Measurements from ENCODE around the gene FER. TPM values are rescaled to one million over a fixed set of nuclear protein-coding genes. Genes with fewer than 3 reads are reported as not detected.

The FER gene
- polyA plus RNA-seq, 1 of the 3 experiments (the other 2 are of a cell fraction) = 1.8 TPM

DNA sequence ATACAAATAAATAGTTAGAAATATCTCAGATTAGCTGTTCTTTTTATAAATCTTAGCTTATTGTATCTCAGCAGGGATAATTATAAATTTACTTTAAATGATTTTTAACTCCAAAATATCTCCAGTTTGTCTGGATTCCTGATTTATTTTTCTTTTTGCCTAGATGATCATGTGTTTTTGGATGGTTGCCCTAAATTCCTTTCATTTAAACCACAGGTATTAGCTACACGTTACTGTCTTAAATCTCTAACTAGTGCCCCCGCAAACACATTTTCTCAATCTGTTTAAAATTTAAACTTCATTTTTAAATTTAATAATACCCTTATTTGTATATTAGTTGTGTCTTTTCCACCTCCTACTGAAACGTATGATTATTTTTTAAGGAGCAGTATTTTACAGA is 5.6 kb downstream of the FER start:
- Histone ChIP-seq H3K9me3 (no peaks in the 10 kb centered on the region), H3K79me2 (ENCODE audit: insufficient read depth) (peaks cover 73% of the 10 kb centered on the region), H3K36me3 (replicated peaks in 1 of 2; ENCODE audit: control insufficient read depth in 1 of 2, insufficient read depth in 2 of 2, low read length in 1 of 2) (peaks cover 0 to 3% of the 10 kb centered on the region in 2 experiments), H2AFZ (ENCODE audit: low read depth) (no peak overlapping the region; the same call in 1 of the 2 replicates), H3F3A (replicated peaks; ENCODE audit: insufficient read depth) (peaks cover 7% of the 10 kb centered on the region), H3K27ac (ENCODE audit: low read depth in 2 of 2, low read length in 1 of 2) (peak overlapping the region; percentile 28 to 50; a peak in 3 of 4 replicates), H3K9ac (peak overlapping the region; percentile 21; the same call in 1 of the 2 replicates), H4K20me1 (ENCODE audit: insufficient read depth) (no peaks in the 10 kb centered on the region), H3K4me2 (no peak overlapping the region), H3K27me3 (ENCODE audit: insufficient read depth) (no peaks in the 10 kb centered on the region), H3K4me3 (ENCODE audit: low read depth in 2 of 2, low read length in 1 of 2) (no peak overlapping the region), H3K9me2 (no peaks in the 10 kb centered on the region), H3K4me1 (ENCODE audit: control insufficient read depth in 1 of 2, insufficient read depth in 2 of 2, low read depth in 1 of 2, low read length in 1 of 2) (peaks cover 2 to 16% of the 10 kb centered on the region in 2 experiments; a peak in 3 of 4 replicates)
- ChIA-PET CTCF (no interaction called here), POLR2A (no interaction called here)
- no peak for DNase-seq
- TF ChIP-seq TEAD4 (IDR thresholded peaks at IDR 0.05; ENCODE audit: borderline replicate concordance, insufficient read depth) = no peak
- no peak for TF ChIP-seq TCF12 (IDR thresholded peaks at IDR 0.05)
- no peak for TF ChIP-seq ELF1 (IDR thresholded peaks at IDR 0.05)
- TF ChIP-seq FOXJ3 (CRISPR knock-in tag; IDR thresholded peaks at IDR 0.05) = no peak
- no peak for TF ChIP-seq RCOR1 (IDR thresholded peaks at IDR 0.05; ENCODE audit: low read length)
- TF ChIP-seq, protein P1, sequence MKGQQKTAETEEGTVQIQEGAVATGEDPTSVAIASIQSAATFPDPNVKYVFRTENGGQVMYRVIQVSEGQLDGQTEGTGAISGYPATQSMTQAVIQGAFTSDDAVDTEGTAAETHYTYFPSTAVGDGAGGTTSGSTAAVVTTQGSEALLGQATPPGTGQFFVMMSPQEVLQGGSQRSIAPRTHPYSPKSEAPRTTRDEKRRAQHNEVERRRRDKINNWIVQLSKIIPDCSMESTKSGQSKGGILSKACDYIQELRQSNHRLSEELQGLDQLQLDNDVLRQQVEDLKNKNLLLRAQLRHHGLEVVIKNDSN (IDR thresholded peaks at IDR 0.05; ENCODE audit: borderline replicate concordance, low read depth) = no peak
- TF ChIP-seq MXI1 (IDR thresholded peaks at IDR 0.05; ENCODE audit: low read depth, low read length) = no peak
- TF ChIP-seq, protein P2, sequence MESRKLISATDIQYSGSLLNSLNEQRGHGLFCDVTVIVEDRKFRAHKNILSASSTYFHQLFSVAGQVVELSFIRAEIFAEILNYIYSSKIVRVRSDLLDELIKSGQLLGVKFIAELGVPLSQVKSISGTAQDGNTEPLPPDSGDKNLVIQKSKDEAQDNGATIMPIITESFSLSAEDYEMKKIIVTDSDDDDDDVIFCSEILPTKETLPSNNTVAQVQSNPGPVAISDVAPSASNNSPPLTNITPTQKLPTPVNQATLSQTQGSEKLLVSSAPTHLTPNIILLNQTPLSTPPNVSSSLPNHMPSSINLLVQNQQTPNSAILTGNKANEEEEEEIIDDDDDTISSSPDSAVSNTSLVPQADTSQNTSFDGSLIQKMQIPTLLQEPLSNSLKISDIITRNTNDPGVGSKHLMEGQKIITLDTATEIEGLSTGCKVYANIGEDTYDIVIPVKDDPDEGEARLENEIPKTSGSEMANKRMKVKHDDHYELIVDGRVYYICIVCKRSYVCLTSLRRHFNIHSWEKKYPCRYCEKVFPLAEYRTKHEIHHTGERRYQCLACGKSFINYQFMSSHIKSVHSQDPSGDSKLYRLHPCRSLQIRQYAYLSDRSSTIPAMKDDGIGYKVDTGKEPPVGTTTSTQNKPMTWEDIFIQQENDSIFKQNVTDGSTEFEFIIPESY (IDR thresholded peaks at IDR 0.05; ENCODE audit: borderline replicate concordance, low read depth) = no peak
- WGBS (ENCODE audit: low lambda C conversion rate) = 63% methylated on average over 3 of the region's 3 CpGs

DNA sequence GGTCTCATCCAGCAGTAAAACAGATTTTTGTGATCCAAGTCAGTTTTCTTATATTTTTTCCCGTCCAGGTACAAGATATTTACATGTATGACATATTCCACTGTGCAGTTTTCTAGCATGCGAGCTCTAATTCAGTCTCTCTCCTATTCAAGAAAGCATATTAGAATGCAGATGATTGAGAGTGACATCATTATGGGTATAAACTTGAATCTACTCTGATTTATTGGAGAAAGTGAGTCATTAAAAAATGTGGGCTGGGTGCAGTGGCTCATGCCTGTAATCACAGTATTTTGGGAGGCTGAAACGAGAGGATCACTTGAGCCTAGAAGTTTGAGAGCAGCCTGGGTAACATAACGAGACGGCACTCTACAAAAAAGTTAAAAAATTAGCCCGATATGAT is 6.2 kb downstream of the FER start:
- Histone ChIP-seq H3K27ac (ENCODE audit: low read depth in 2 of 2, low read length in 1 of 2) (peak overlapping the region; percentile 28 to 50; a peak in 3 of 4 replicates), H3K9ac (peak overlapping the region; percentile 21; the same call in 1 of the 2 replicates), H3K36me3 (replicated peaks in 1 of 2; ENCODE audit: control insufficient read depth in 1 of 2, insufficient read depth in 2 of 2, low read length in 1 of 2) (peaks cover 0 to 4% of the 10 kb centered on the region in 2 experiments), H3K27me3 (ENCODE audit: insufficient read depth) (no peaks in the 10 kb centered on the region), H2AFZ (ENCODE audit: low read depth) (0 out of 2 replicates have a peak overlapping the region, but pooled peaks have one; percentile 4), H3K4me2 (no peak overlapping the region), H3K9me2 (no peaks in the 10 kb centered on the region), H3K79me2 (ENCODE audit: insufficient read depth) (peaks cover 79% of the 10 kb centered on the region), H3K9me3 (no peaks in the 10 kb centered on the region), H3K4me3 (ENCODE audit: low read depth in 2 of 2, low read length in 1 of 2) (no peak overlapping the region), H4K20me1 (ENCODE audit: insufficient read depth) (no peaks in the 10 kb centered on the region), H3F3A (replicated peaks; ENCODE audit: insufficient read depth) (peaks cover 7% of the 10 kb centered on the region), H3K4me1 (ENCODE audit: control insufficient read depth in 1 of 2, insufficient read depth in 2 of 2, low read depth in 1 of 2, low read length in 1 of 2) (peaks cover 2 to 16% of the 10 kb centered on the region in 2 experiments; a peak in 3 of 4 replicates)
- DNase-seq = no peak
- TF ChIP-seq SMC3 (IDR thresholded peaks at IDR 0.05; ENCODE audit: low read depth, low read length) = no peak
- TF ChIP-seq, protein P3, sequence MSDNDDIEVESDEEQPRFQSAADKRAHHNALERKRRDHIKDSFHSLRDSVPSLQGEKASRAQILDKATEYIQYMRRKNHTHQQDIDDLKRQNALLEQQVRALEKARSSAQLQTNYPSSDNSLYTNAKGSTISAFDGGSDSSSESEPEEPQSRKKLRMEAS (IDR thresholded peaks at IDR 0.05; ENCODE audit: low read depth) = 0 out of 2 replicates have a peak, but pooled peaks have one; percentile 28
- TF ChIP-seq, protein P4, sequence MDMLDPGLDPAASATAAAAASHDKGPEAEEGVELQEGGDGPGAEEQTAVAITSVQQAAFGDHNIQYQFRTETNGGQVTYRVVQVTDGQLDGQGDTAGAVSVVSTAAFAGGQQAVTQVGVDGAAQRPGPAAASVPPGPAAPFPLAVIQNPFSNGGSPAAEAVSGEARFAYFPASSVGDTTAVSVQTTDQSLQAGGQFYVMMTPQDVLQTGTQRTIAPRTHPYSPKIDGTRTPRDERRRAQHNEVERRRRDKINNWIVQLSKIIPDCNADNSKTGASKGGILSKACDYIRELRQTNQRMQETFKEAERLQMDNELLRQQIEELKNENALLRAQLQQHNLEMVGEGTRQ (IDR thresholded peaks at IDR 0.05; ENCODE audit: borderline replicate concordance, low read depth, low read length) = no peak
- TF ChIP-seq FOSL2 (IDR thresholded peaks at IDR 0.05; ENCODE audit: borderline replicate concordance, low read depth) = peak; percentile 63; the same call in 1 of the 2 replicates
- TF ChIP-seq, protein P5, sequence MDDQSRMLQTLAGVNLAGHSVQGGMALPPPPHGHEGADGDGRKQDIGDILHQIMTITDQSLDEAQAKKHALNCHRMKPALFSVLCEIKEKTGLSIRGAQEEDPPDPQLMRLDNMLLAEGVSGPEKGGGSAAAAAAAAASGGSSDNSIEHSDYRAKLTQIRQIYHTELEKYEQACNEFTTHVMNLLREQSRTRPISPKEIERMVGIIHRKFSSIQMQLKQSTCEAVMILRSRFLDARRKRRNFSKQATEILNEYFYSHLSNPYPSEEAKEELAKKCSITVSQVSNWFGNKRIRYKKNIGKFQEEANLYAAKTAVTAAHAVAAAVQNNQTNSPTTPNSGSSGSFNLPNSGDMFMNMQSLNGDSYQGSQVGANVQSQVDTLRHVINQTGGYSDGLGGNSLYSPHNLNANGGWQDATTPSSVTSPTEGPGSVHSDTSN (IDR thresholded peaks at IDR 0.05) = peak; percentile 71
- peak; percentile 60; the same call in 1 of the 2 replicates for TF ChIP-seq JUND (IDR thresholded peaks at IDR 0.05)
- TF ChIP-seq SIN3A (IDR thresholded peaks at IDR 0.05; ENCODE audit: borderline replicate concordance, low read depth, low read length) = no peak
- TF ChIP-seq RAD21 (IDR thresholded peaks at IDR 0.05; ENCODE audit: low read length) = no peak
- TF ChIP-seq TEAD4 (IDR thresholded peaks at IDR 0.05; ENCODE audit: borderline replicate concordance, insufficient read depth) = no peak
- TF ChIP-seq, protein P1 (IDR thresholded peaks at IDR 0.05; ENCODE audit: borderline replicate concordance, low read depth) = no peak
- no peak for TF ChIP-seq FOXJ3 (CRISPR knock-in tag; IDR thresholded peaks at IDR 0.05)
- CTCF ChIA-PET = no interaction called here
- 68% methylated on average over 6 of the region's 6 CpGs for WGBS (ENCODE audit: low lambda C conversion rate)
- POLR2A ChIA-PET = no interaction called here
